Neural cell (in vitro differentiated cells): ENCODE results near the gene SNRPD3. TPM values are rescaled to one million over a fixed set of nuclear protein-coding genes. Genes with fewer than 3 reads are reported as not detected.

Source experiments
- H2AFZ ChIP-seq: fragments of 200-600, 300-800 bp; sonication (generic), shearing (Covaris generic); 2 replicates; pipeline ENCODE4 v1.6.0; 2014; ENCODE audit warnings: low read depth, mild to moderate bottlenecking, antibody characterized with exemption, low read length, moderate library complexity
- H3F3A ChIP-seq: fragments of 200-600 bp; shearing (Covaris generic); 2 replicates; pipeline ENCODE4 v1.6.1; 2016; ENCODE audit warnings: mild to moderate bottlenecking, moderate library complexity, mixed read lengths, antibody characterized with exemption, low read length; ENCODE audit not compliant: insufficient read depth, poor library complexity, severe bottlenecking
- H3K27ac ChIP-seq: fragments of 200-600, 300-800 bp; sonication (generic), shearing (Covaris generic); 2 replicates; pipeline ENCODE4 v1.5.1; 2014; ENCODE audit warnings: mild to moderate bottlenecking, low read length, moderate library complexity
- H3K27me3 ChIP-seq: fragments of 300-800, 200-600 bp; sonication (generic), shearing (Covaris generic); 2 replicates; pipeline ENCODE4 v1.6.0; 2014; ENCODE audit warnings: mild to moderate bottlenecking, low read depth, low read length, moderate library complexity; ENCODE audit not compliant: insufficient read depth
- H3K36me3 ChIP-seq: fragments of 300-800, 200-600 bp; sonication (generic), shearing (Covaris generic); 2 replicates; pipeline ENCODE4 v1.5.1; 2014; ENCODE audit warnings: mild to moderate bottlenecking, antibody characterized with exemption, low read length, moderate library complexity; ENCODE audit not compliant: insufficient read depth
- H3K4me2 ChIP-seq: fragments of 300-800, 200-600 bp; sonication (generic), shearing (Covaris generic); 2 replicates; pipeline ENCODE4 v1.6.0; 2014; ENCODE audit warnings: mild to moderate bottlenecking, low read length
- H3K4me3 ChIP-seq: fragments of 300-800, 200-600 bp; sonication (generic), shearing (Covaris generic); 2 replicates; pipeline ENCODE4 v1.5.1; 2014; ENCODE audit warnings: mild to moderate bottlenecking, low read length, moderate library complexity
- H3K79me2 ChIP-seq: fragments of 200-600 bp; shearing (Covaris generic); replicated peaks from 2 replicates; pipeline ENCODE4 v1.6.0; 2014; ENCODE audit warnings: mild to moderate bottlenecking, low read length, moderate library complexity; ENCODE audit not compliant: insufficient read depth
- H3K9ac ChIP-seq: fragments of 300-800, 200-600 bp; sonication (generic), shearing (Covaris generic); 2 replicates; pipeline ENCODE4 v1.6.1; 2016; ENCODE audit warnings: mild to moderate bottlenecking, low read length, mixed read lengths
- H3K9me2 ChIP-seq: fragments of 200-600 bp; shearing (Covaris generic); 2 replicates; pipeline ENCODE4 v1.6.1; 2016; ENCODE audit warnings: mild to moderate bottlenecking, low read length, mixed read lengths; ENCODE audit not compliant: insufficient read depth
- H3K9me3 ChIP-seq: fragments of 200-600, 300-800 bp; sonication (generic), shearing (Covaris generic); 2 replicates; pipeline ENCODE4 v1.6.1; 2016; ENCODE audit warnings: mild to moderate bottlenecking, mixed run types, low read length, moderate library complexity, mixed read lengths
- H4K20me1 ChIP-seq: fragments of 200-600 bp; shearing (Covaris generic); 2 replicates; pipeline ENCODE4 v1.6.1; 2016; ENCODE audit warnings: mild to moderate bottlenecking, mixed run types; ENCODE audit not compliant: insufficient read depth
- CTCF ChIP-seq: fragments of 450-650 bp; IDR thresholded peaks from 2 replicates; pipeline ENCODE4 v1.5.1; 2014; ENCODE audit warnings: antibody characterized with exemption, mild to moderate bottlenecking, moderate library complexity; ENCODE audit not compliant: poor library complexity, severe bottlenecking
- EP300 ChIP-seq: fragments of 450-650 bp; conservative IDR thresholded peaks from 2 replicates; pipeline ENCODE4 v1.6.1; 2014; ENCODE audit warnings: antibody characterized with exemption, mild to moderate bottlenecking, moderate library complexity; ENCODE audit not compliant: poor library complexity, severe bottlenecking
- EZH2 ChIP-seq: fragments of 200-600, 300-800 bp; shearing (Covaris generic), sonication (generic); IDR thresholded peaks from 2 replicates; pipeline ENCODE4 v1.6.1; 2014; ENCODE audit warnings: antibody characterized with exemption, low read length, borderline replicate concordance, mild to moderate bottlenecking; ENCODE audit not compliant: insufficient read depth, poor library complexity, severe bottlenecking
- MXI1 ChIP-seq: fragments of 450-650 bp; conservative IDR thresholded peaks from 2 replicates; pipeline ENCODE4 v1.6.1; 2014; ENCODE audit warnings: antibody characterized with exemption, mild to moderate bottlenecking; ENCODE audit not compliant: poor library complexity, severe bottlenecking
- POLR2AphosphoS5 ChIP-seq: IDR thresholded peaks from 2 replicates; pipeline ENCODE4 v1.6.1; 2012
- RAD21 ChIP-seq: fragments of 450-650 bp; conservative IDR thresholded peaks from 2 replicates; pipeline ENCODE4 v1.6.1; 2014; ENCODE audit warnings: antibody characterized with exemption, mild to moderate bottlenecking, moderate library complexity
- REST ChIP-seq: IDR thresholded peaks from 2 replicates; pipeline ENCODE4 v1.6.1; 2012; ENCODE audit warnings: borderline replicate concordance
- SMC3 ChIP-seq: fragments of 450-650 bp; conservative IDR thresholded peaks from 2 replicates; pipeline ENCODE4 v1.6.1; 2014; ENCODE audit warnings: antibody characterized with exemption, mild to moderate bottlenecking, moderate library complexity; ENCODE audit not compliant: poor library complexity
- TAF1 ChIP-seq: IDR thresholded peaks from 2 replicates; pipeline ENCODE4 v1.6.1; 2012; ENCODE audit warnings: low read depth
- polyA plus RNA-seq: library from polyadenylated mRNA; depleted of rRNA; stranded (reverse); fragments of >200 nt; gene quantifications from 2 replicates; pipeline ENCODE4 v1.2.3, GENCODE V29; 2014

SNRPD3 gene
- polyA plus RNA-seq, 1 donor from 2014 or later = 195 TPM

- Histone ChIP-seq H3K27me3 (no peaks in the 10 kb centered on the region), H3K36me3 (no peaks in the 10 kb centered on the region)
- TF ChIP-seq REST (no peak), EZH2 (no peak), TAF1 (no peak), POLR2AphosphoS5 (no peak), CTCF (no peak), EP300 (no peak), SMC3 (no peak), MXI1 (no peak), RAD21 (no peak)
Observed at GRCh38 chr22:24571266-24571665, 15.5 kb downstream of the SNRPD3 start.

GRCh38 chr22:24576778-24577177 is 21.0 kb downstream of the SNRPD3 start:
- Histone ChIP-seq H3K4me2 (no peak overlapping the region), H3K9me3 (no peaks in the 10 kb centered on the region), H2AFZ (no peak overlapping the region), H3K79me2 (no peaks in the 10 kb centered on the region), H3K27me3 (no peaks in the 10 kb centered on the region), H3K9ac (no peak overlapping the region), H3K36me3 (no peaks in the 10 kb centered on the region), H3K27ac (no peak overlapping the region), H3F3A (no peaks in the 10 kb centered on the region), H3K9me2 (no peaks in the 10 kb centered on the region), H3K4me3 (no peak overlapping the region), H4K20me1 (no peaks in the 10 kb centered on the region)
- TF ChIP-seq TAF1 = no peak

More at GRCh38 chr22:24571266-24571665, 15.5 kb downstream of the SNRPD3 start:
- Histone ChIP-seq H3K9me3 (no peaks in the 10 kb centered on the region), H3K79me2 (peaks cover 6% of the 10 kb centered on the region), H4K20me1 (no peaks in the 10 kb centered on the region), H2AFZ (no peak overlapping the region), H3K4me3 (no peak overlapping the region), H3K4me2 (no peak overlapping the region), H3K27ac (no peak overlapping the region), H3K9ac (no peak overlapping the region), H3K9me2 (no peaks in the 10 kb centered on the region), H3F3A (no peaks in the 10 kb centered on the region)
